GM20000 (cell line): ENCODE results near the gene S100A7.

Experiments
- DNase-seq: peaks from one replicate; pipeline ENCODE4 v3.0.0; 2012; ENCODE audit warnings: low spot score
- CTCF ChIP-seq: IDR thresholded peaks from 2 replicates; pipeline ENCODE4 v1.5.1; 2012; ENCODE audit warnings: mild to moderate bottlenecking, control low read depth; ENCODE audit errors: extremely low read depth, missing control alignments

S100A7 gene

DNA sequence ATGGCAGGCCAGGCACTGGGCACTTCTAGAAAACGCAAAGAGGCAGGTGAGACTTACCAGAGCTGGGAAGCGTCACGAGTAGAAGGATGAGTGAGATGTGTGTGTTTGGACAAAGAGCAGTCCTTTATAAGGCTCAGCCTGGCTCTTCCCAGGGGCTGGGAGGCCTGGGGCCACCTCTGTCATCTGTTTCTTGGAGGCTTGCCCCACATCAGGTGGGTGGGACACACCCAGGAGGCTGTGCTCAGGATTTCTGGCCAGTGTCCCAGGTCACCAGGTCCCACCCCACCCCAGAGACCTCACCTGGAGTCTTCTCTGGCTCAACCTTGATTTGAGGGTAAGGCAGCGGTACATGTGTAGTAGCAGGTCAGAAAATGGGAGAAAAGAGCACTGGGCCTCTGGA, at the start of gene S100A7:
Gene S100A7 (minus strand): TSS at position 101 of the 400 bp plus-strand sequence. CDS start 1,638 bp downstream, outside the sequence.
- no peak for DNase-seq
- no peak for TF ChIP-seq CTCF

DNA sequence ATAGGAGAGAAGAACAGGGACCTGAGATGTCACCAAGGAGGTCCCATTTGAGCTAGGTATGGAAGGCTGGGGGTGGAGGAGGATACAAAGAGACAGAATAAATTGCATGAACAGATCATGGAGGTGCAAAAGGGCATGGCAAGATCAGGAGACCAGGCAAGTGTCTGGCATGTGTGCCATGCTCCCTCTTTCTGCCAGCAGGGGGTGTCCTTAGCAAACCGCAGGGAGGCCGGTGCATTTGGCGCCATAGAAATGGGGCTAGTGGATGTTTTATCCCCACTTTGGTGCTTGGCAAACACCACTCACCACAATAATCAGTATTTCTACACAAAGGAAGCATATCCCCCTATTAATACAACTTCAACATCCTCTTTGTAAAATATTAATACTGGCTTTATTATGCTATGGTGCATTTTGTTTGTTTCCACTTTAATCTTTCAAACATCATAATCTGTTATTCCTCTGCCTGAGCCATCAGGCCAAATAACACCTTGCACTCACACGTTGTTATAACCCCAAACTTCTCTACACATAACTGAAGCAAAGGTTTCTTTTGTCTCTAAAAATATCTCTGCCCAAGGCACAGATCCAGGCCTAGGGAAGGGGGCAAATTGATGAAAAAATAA, 49.4 kb upstream of the S100A7 start:
- DNase-seq, result peak; percentile 58
- TF ChIP-seq CTCF, result peak; percentile 60

GRCh38 chr1:153509036-153509435, 48.6 kb upstream of the S100A7 start:
- no peak for TF ChIP-seq CTCF
- DNase-seq, result no peak

DNA sequence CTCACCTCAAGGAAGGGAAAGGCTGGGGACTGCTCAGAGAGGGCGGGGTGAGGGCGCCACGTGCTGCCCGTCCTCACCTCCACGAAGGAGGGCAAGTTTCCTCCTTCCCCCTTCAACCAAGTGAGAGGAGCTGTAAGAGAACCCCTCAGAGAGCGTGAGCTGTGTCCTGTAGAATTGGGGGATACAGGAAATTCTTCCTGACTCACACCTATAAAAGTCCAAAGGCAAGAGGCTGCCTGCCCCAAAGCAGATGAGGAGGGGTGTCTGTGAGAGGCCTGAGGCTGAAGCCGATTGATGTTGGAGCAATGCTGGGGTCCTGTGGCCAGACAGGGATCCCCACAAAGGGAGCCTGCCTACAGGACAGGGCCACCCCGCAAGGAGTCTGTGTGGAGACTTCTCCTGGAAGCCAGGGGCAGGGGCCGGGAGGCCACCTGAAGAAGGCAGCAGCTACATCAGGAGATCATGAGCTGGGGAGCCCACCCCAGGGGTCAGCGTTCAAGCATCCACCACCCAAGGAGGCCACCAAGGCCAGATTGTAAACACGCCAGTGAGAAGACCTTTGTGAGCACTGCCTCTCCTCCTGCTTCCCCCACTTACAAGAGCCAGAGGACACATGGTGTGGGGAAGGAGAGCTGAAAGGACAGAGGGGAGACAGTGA, 47.6 kb upstream of the S100A7 start:
- no peak for TF ChIP-seq CTCF
- DNase-seq, result no peak

- DNase-seq, result no peak
- TF ChIP-seq CTCF, result no peak
Measured at GRCh38 chr1:153506831-153507413, 46.5 kb upstream of the S100A7 start.

GRCh38 chr1:153506386-153506785, 45.9 kb upstream of the S100A7 start:
- no peak for DNase-seq
- TF ChIP-seq CTCF, result no peak

GRCh38 chr1:153505576-153505975, 45.1 kb upstream of the S100A7 start:
- DNase-seq, result no peak
- TF ChIP-seq CTCF, result no peak
